ENCODE results near the gene SOHLH2.

GRCh38 chr13:36219883-36220282 lies 5.5 kb upstream of the SOHLH2 start:
- TF ChIP-seq, protein P1, sequence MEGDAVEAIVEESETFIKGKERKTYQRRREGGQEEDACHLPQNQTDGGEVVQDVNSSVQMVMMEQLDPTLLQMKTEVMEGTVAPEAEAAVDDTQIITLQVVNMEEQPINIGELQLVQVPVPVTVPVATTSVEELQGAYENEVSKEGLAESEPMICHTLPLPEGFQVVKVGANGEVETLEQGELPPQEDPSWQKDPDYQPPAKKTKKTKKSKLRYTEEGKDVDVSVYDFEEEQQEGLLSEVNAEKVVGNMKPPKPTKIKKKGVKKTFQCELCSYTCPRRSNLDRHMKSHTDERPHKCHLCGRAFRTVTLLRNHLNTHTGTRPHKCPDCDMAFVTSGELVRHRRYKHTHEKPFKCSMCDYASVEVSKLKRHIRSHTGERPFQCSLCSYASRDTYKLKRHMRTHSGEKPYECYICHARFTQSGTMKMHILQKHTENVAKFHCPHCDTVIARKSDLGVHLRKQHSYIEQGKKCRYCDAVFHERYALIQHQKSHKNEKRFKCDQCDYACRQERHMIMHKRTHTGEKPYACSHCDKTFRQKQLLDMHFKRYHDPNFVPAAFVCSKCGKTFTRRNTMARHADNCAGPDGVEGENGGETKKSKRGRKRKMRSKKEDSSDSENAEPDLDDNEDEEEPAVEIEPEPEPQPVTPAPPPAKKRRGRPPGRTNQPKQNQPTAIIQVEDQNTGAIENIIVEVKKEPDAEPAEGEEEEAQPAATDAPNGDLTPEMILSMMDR (conservative IDR thresholded peaks at IDR 0.05), result no peak
- no peak for TF ChIP-seq EZH2 (IDR thresholded peaks at IDR 0.05; ENCODE audit: low read depth)

Data from PC-9 (cell line).